IMR-90 (cell line): ENCODE results near the gene ATRAID. TPM values are rescaled to one million over a fixed set of nuclear protein-coding genes. Genes with fewer than 3 reads are reported as not detected.
A peak's percentile ranks its signal among the peaks of the same experiment; 100 is the strongest.

Source experiments
- ATAC-seq: fragments of 200-7000 bp; cut with Tn5 transposase; 2 replicates; pipeline ENCODE4 v1.9.1; 2020; ENCODE audit warnings: low read depth, mild to moderate bottlenecking, moderate library complexity
- BruUV-seq: library from RNA; stranded (reverse); fragments of 400-500 nt; replicated peaks from 2 replicates; lab custom pipeline; 2021; lab: Mats Ljungman, UMichigan
- CTCF ChIA-PET: fragments of 300-600 bp; formaldehyde crosslinking; extraction: SDS; loops from one replicate; lab custom pipeline; 2021; ENCODE audit warnings: antibody characterized with exemption; lab: Yijun Ruan, JAX
- POLR2A ChIA-PET: fragments of 300-600 bp; sonication (Branson Sonifier 250); formaldehyde crosslinking; loops from one replicate; lab custom pipeline; 2022; ENCODE audit warnings: antibody characterized with exemption; ENCODE audit not compliant: unreplicated experiment; lab: Charles Lee
- DNase-seq: peaks from one replicate; pipeline ENCODE4 v3.0.0; 2013
- H2AFZ ChIP-seq: replicated peaks from 2 replicates; pipeline ENCODE3; 2013; ENCODE audit warnings: low read length, mild to moderate bottlenecking; ENCODE audit not compliant: poor library complexity
- H2AK5ac ChIP-seq: 2 replicates; pipeline ENCODE4 v1.6.1; 2013; ENCODE audit warnings: low read depth, low read length, inconsistent platforms
- H2AK9ac ChIP-seq: replicated peaks from 2 replicates; pipeline ENCODE3; 2013; ENCODE audit warnings: mild to moderate bottlenecking, low read depth, low read length, moderate library complexity; ENCODE audit not compliant: poor library complexity
- H2BK120ac ChIP-seq: 2 replicates; pipeline ENCODE4 v1.6.1; 2013; ENCODE audit warnings: low read depth, low read length, inconsistent platforms
- H2BK15ac ChIP-seq: 3 replicates; pipeline ENCODE4 v1.6.1; 2013; ENCODE audit warnings: low read depth, low read length, inconsistent platforms
- H2BK20ac ChIP-seq: 2 replicates; pipeline ENCODE4 v1.6.1; 2013; ENCODE audit warnings: low read depth, mild to moderate bottlenecking, inconsistent platforms, low read length, moderate library complexity
- H2BK5ac ChIP-seq: 2 replicates; pipeline ENCODE4 v1.6.1; 2013; ENCODE audit warnings: mild to moderate bottlenecking, low read depth, low read length, inconsistent platforms; ENCODE audit not compliant: poor library complexity, severe bottlenecking
- H3K14ac ChIP-seq: replicated peaks from 2 replicates; pipeline ENCODE4 v1.6.1; 2013; ENCODE audit warnings: low read depth, low read length, inconsistent platforms
- H3K18ac ChIP-seq: 2 replicates; pipeline ENCODE4 v1.6.1; 2013; ENCODE audit warnings: low read depth, low read length, control low read depth
- H3K23ac ChIP-seq: 2 replicates; pipeline ENCODE4 v1.6.1; 2013; ENCODE audit warnings: low read depth, low read length, inconsistent platforms
- H3K27ac ChIP-seq: 2 replicates; pipeline ENCODE4 v1.5.1; 2013; ENCODE audit warnings: mild to moderate bottlenecking, control low read depth, low read length; ENCODE audit not compliant: insufficient read depth
- H3K27me3 ChIP-seq: 2 replicates; pipeline ENCODE4 v1.6.1; 2013; ENCODE audit warnings: low read length; ENCODE audit not compliant: control insufficient read depth, insufficient read depth
- H3K36me3 ChIP-seq: 2 replicates; pipeline ENCODE4 v1.6.1; 2013; ENCODE audit warnings: low read length, mixed read lengths; ENCODE audit not compliant: control insufficient read depth, insufficient read depth
- H3K4ac ChIP-seq: 2 replicates; pipeline ENCODE4 v1.6.1; 2013; ENCODE audit warnings: low read depth, low read length, inconsistent platforms
- H3K4me1 ChIP-seq: 2 replicates; pipeline ENCODE4 v1.6.1; 2013; ENCODE audit warnings: low read length, mixed read lengths; ENCODE audit not compliant: control insufficient read depth, insufficient read depth
- H3K4me2 ChIP-seq: 2 replicates; pipeline ENCODE4 v1.6.1; 2013; ENCODE audit warnings: low read depth, mild to moderate bottlenecking, control low read depth, low read length, moderate library complexity
- H3K4me3 ChIP-seq: 2 replicates; pipeline ENCODE4 v1.5.1; 2013; ENCODE audit warnings: low read depth, mild to moderate bottlenecking, control low read depth, low read length, moderate library complexity; ENCODE audit not compliant: insufficient read depth
- H3K56ac ChIP-seq: 2 replicates; pipeline ENCODE4 v1.6.1; 2013; ENCODE audit warnings: low read length, inconsistent platforms; ENCODE audit not compliant: insufficient read depth; ENCODE audit errors: extremely low read depth
- H3K79me1 ChIP-seq, 2 experiments: 2 replicates each; pipeline ENCODE4 v1.6.1; 2013; ENCODE audit warnings: low read length in 2 of 2, inconsistent platforms in 1 of 2, low read depth in 1 of 2
- H3K9ac ChIP-seq: 2 replicates; pipeline ENCODE4 v1.6.1; 2013; ENCODE audit warnings: low read depth, low read length, control low read depth
- H3K9me1 ChIP-seq: 2 replicates; pipeline ENCODE4 v1.6.1; 2013; ENCODE audit warnings: low read length, inconsistent platforms; ENCODE audit not compliant: insufficient read depth
- H3K9me3 ChIP-seq: 2 replicates; pipeline ENCODE4 v1.6.1; 2013; ENCODE audit warnings: low read length; ENCODE audit not compliant: control insufficient read depth, insufficient read depth
- H4K20me1 ChIP-seq: 2 replicates; pipeline ENCODE4 v1.6.1; 2013; ENCODE audit warnings: low read length, inconsistent platforms; ENCODE audit not compliant: insufficient read depth
- H4K5ac ChIP-seq: 2 replicates; pipeline ENCODE4 v1.6.1; 2013; ENCODE audit warnings: mild to moderate bottlenecking, low read depth, low read length, control low read depth
- H4K8ac ChIP-seq, 2 experiments: 2 replicates each; pipeline ENCODE4 v1.6.1; 2013; ENCODE audit warnings: low read depth in 2 of 2, low read length in 2 of 2, control low read depth in 1 of 2, inconsistent platforms in 1 of 2
- H4K91ac ChIP-seq: 2 replicates; pipeline ENCODE4 v1.6.1; 2013; ENCODE audit warnings: low read depth, low read length, inconsistent platforms; ENCODE audit not compliant: insufficient read depth
- FOS ChIP-seq: fragments of 150-350 bp; IDR thresholded peaks from 2 replicates; pipeline ENCODE4 v1.6.1; 2016; ENCODE audit warnings: low read depth, low read length
- WGBS, 2 experiments: methylation state at CpG; one replicate each; pipeline versions ENCODE4 v1.1.5 to v1.1.7; 2013; ENCODE audit warnings: missing lambda C conversion rate in 2 of 2; ENCODE audit not compliant: insufficient read length in 1 of 2; ENCODE audit errors: extremely low coverage in 2 of 2; 5-methylcytosine and 5-hydroxymethylcytosine counted together
- dilution Hi-C: fragments of 300-500 bp; cut with HindIII; formaldehyde crosslinking; loops from one replicate; pipeline ENCODE4 v1.14.3; 2018; ENCODE audit warnings: low sequenced_read_pairs; ENCODE audit not compliant: unreplicated experiment
- in situ Hi-C: fragments of 300-500 bp; cut with MboI; formaldehyde crosslinking; loops from 3 replicates; pipeline ENCODE4 v1.14.3; 2019; ENCODE audit warnings: low sequenced_read_pairs, inconsistent platforms, mixed read lengths
- intact Hi-C: fragments of 100-400 bp; cut with micrococcal nuclease; formaldehyde crosslinking; loops from 2 replicates; pipeline ENCODE4 v1.10.0; 2022
- polyA plus RNA-seq, 3 experiments: library from polyadenylated mRNA; depleted of rRNA; stranded (reverse); fragments of >200 nt; gene quantifications; 2 replicates each; pipeline ENCODE4 v1.2.3, GENCODE V29; 2012; ENCODE audit warnings: low replicate concordance in 1 of 3
- total RNA-seq: library from RNA; depleted of rRNA; stranded (reverse); fragments of >200 nt; gene quantifications from 2 replicates; pipeline ENCODE4 v1.2.3, GENCODE V29; 2012

ATRAID gene
- total and polyA plus RNA-seq, 2 of the 4 experiments (the other 2 are of a cell fraction): 138 to 173 TPM

- H2AK5ac ChIP-seq: no peak overlapping the region
- intact Hi-C loops: no loop called here
- ATAC-seq: no peak
Measured at GRCh38 chr2:27208486-27209050, 3.3 kb upstream of the ATRAID start.

More at GRCh38 chr2:27208486-27209050, 3.3 kb upstream of the ATRAID start:
- peaks cover 18 to 19% of the 10 kb centered on the region in 2 experiments for H3K79me1 ChIP-seq
- no peak overlapping the region for H3K18ac ChIP-seq
- H4K91ac ChIP-seq: no peak overlapping the region
- H3K36me3 ChIP-seq: peaks cover 38% of the 10 kb centered on the region
- no peaks in the 10 kb centered on the region for H4K20me1 ChIP-seq
- H3K23ac ChIP-seq: no peak overlapping the region
- ChIA-PET CTCF (no interaction called here), POLR2A (no interaction called here)
- no TSS peak for BruUV-seq
- H3K56ac ChIP-seq: no peak overlapping the region
- H3K4ac ChIP-seq: no peak overlapping the region
- H3K27me3 ChIP-seq: no peaks in the 10 kb centered on the region
- 75% methylated on average over 3 of the region's 4 CpGs; no CpG with 5 or more reads in 1 of the 2 experiments for whole genome bisulfite sequencing, 2 experiments
- no peak overlapping the region for H3K14ac ChIP-seq
- H3K4me2 ChIP-seq: no peak overlapping the region
- no peak overlapping the region for H4K8ac ChIP-seq
- no peak overlapping the region for H2BK20ac ChIP-seq
- H2AFZ ChIP-seq: no peak overlapping the region
- H3K4me1 ChIP-seq: peaks cover 6% of the 10 kb centered on the region
- no peak overlapping the region for H4K5ac ChIP-seq
- H3K9me1 ChIP-seq: peaks cover under 1% of the 10 kb centered on the region; the same call in 1 of the 2 replicates
- H2BK120ac ChIP-seq: no peak overlapping the region
- H3K27ac ChIP-seq: no peak overlapping the region
- no peak overlapping the region for H3K9ac ChIP-seq
- H2BK5ac ChIP-seq: no peak overlapping the region
- dilution Hi-C loops (no loop called here), in situ Hi-C loops (no loop called here)
- TF ChIP-seq FOS: no peak
- no peak for DNase-seq
- no peak overlapping the region for H3K4me3 ChIP-seq
- no peaks in the 10 kb centered on the region for H3K9me3 ChIP-seq
- H2BK15ac ChIP-seq: no peak overlapping the region
- peak overlapping the region; percentile 57 for H2AK9ac ChIP-seq
